Measurements from ENCODE around the gene SLC25A38. TPM values are rescaled to one million over a fixed set of nuclear protein-coding genes. Genes with fewer than 3 reads are reported as not detected.

SLC25A38 gene
- total RNA-seq, 1 donor from 2014 or later: 21.9 TPM

DNA sequence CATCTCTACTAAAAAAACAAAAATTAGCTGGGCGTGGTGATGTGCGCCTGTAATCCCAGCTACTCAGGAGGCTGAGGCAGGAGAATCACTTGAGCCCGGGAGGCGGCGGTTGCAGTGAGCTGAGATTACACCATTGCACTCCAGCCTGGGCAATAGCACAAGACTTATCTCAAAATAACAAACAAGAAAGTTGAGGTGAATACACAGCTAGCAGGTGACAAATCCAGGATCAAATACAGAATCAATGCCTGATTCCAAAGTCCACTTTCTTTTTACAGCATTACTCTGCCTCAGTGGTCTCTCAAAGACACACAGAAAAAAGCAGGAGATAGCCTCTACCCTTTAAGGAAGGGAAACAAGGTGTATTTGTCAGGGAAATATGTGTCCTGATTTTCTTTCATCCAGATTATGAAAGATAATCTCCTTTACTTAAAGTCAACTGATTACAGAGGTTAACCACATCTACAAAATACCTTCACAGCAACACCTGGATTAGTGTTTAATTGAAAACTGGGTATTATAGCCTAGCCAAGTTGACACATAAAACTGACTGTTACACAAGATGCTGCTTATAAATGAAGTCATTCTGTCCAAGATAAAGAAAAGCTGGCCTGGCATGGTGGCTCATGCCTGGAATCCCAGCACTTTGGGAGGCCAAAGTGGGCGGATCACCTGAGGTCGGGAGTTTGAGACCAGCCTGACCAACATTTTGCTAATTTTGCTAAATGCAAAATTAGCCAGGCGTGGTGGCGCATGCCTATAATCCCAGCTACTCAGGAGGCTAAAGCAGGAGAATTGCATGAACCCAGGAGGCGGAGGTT is 4.0 kb upstream of the SLC25A38 start:
- TF ChIP-seq, protein P1, sequence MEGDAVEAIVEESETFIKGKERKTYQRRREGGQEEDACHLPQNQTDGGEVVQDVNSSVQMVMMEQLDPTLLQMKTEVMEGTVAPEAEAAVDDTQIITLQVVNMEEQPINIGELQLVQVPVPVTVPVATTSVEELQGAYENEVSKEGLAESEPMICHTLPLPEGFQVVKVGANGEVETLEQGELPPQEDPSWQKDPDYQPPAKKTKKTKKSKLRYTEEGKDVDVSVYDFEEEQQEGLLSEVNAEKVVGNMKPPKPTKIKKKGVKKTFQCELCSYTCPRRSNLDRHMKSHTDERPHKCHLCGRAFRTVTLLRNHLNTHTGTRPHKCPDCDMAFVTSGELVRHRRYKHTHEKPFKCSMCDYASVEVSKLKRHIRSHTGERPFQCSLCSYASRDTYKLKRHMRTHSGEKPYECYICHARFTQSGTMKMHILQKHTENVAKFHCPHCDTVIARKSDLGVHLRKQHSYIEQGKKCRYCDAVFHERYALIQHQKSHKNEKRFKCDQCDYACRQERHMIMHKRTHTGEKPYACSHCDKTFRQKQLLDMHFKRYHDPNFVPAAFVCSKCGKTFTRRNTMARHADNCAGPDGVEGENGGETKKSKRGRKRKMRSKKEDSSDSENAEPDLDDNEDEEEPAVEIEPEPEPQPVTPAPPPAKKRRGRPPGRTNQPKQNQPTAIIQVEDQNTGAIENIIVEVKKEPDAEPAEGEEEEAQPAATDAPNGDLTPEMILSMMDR (IDR thresholded peaks at IDR 0.05; ENCODE audit: insufficient read depth, low read length, severe bottlenecking): no peak
- FAIRE-seq: no peak
- no peak for DNase-seq (ENCODE audit: low read depth)
- Histone ChIP-seq H3K27me3 (ENCODE audit: control insufficient read depth, insufficient read depth, low read length) (no peaks in the 10 kb centered on the region), H3K36me3 (ENCODE audit: control insufficient read depth, insufficient read depth, low read length) (no peaks in the 10 kb centered on the region), H3K4me3 (ENCODE audit: low read depth, low read length) (no peak overlapping the region)

DNA sequence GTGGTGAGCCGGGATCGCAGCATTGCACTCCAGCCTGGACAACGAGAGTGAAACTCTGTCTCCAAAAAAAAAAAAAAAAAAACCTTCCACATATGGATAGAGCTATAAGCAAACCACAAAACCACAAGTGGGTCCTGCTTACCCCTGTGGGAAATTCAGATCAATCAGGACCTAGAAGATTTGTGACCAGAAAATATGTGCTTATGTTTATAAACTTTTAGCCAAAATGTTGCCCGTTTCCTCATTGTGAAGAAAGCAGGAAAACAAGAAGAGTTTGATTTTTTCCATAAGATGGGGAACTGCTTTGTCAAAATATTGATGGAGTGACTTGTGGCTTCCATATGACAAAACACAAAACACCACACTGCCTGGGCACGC is 3.4 kb upstream of the SLC25A38 start:
- FAIRE-seq (no peak), DNase-seq (ENCODE audit: low read depth) (no peak)
- Histone ChIP-seq H3K36me3 (ENCODE audit: control insufficient read depth, insufficient read depth, low read length) (no peaks in the 10 kb centered on the region), H3K27me3 (ENCODE audit: control insufficient read depth, insufficient read depth, low read length) (no peaks in the 10 kb centered on the region), H3K4me3 (ENCODE audit: low read depth, low read length) (no peak overlapping the region)
- TF ChIP-seq, protein P1 (IDR thresholded peaks at IDR 0.05; ENCODE audit: insufficient read depth, low read length, severe bottlenecking): no peak

DNA sequence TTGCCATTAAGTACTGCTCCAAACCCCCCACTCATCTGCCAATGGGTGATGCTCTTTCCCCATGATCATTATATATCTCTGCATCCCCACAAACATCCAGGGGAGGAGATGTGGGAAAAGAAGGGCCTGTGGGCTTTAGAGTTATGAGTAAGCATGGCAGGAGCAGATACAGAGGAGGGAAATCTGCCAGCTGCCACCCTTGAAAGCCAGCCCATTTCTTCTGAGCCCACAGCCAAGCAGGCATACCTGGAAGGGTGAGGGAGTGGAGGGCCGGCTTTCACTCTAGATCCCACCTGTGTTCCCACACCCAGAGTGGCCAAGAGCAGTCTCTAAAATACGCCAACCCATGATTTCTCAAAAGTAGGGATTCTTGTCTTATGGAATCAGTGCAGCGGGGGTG is 1.7 kb upstream of the SLC25A38 start:
- no peak overlapping the region for H3K4me3 ChIP-seq (ENCODE audit: low read depth, low read length)
- H3K27me3 ChIP-seq (ENCODE audit: control insufficient read depth, insufficient read depth, low read length): no peaks in the 10 kb centered on the region
- DNase-seq (ENCODE audit: low read depth) (no peak), FAIRE-seq (no peak)
- TF ChIP-seq, protein P1 (IDR thresholded peaks at IDR 0.05; ENCODE audit: insufficient read depth, low read length, severe bottlenecking): no peak
- no peaks in the 10 kb centered on the region for H3K36me3 ChIP-seq (ENCODE audit: control insufficient read depth, insufficient read depth, low read length)

DNA sequence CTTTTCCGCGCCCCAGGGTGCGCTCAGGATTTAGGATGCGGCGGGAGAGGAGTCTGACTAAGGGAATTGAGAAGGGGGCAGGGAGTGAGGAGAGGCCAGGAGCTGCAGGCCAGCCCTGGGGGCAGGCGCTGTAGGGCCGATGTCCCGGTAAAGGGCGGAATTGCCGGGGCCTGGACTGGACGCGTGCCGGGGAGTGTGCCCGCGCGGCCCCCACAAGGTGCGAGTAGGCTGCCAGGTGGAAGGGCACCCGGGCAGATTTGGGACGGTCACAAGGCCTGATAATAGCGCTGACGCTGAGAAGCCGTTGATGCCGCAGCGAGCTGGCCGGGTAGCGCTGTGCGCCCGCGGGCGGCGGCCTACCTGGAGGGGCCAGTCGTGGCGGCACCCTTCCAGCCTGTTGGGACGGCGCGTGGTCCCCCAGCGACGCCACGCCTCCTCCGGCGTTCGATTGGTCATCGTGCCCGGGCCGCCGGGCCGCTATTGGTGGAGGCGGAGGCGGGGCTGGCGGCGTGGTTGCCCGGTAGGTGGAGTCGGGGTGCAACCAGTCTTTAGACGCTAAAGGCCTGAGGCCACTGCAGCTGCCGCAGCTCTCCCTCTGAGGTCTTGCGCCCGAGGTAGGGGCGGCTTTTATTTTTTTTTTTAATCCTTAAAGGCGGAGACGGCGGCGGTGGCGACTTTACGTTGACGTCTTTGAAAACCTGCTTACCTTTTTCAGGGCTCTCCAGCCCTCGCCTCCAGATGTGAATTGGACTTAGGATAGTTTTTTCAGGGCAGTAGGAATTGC is 903 bp downstream of the SLC25A38 start:
- no peak for FAIRE-seq
- H3K27me3 ChIP-seq (ENCODE audit: control insufficient read depth, insufficient read depth, low read length): no peaks in the 10 kb centered on the region
- no peaks in the 10 kb centered on the region for H3K36me3 ChIP-seq (ENCODE audit: control insufficient read depth, insufficient read depth, low read length)
- TF ChIP-seq, protein P1 (IDR thresholded peaks at IDR 0.05; ENCODE audit: insufficient read depth, low read length, severe bottlenecking): no peak
- DNase-seq (ENCODE audit: low read depth): peak; percentile 80
- H3K4me3 ChIP-seq (ENCODE audit: low read depth, low read length): peak overlapping the region; percentile 57

DNA sequence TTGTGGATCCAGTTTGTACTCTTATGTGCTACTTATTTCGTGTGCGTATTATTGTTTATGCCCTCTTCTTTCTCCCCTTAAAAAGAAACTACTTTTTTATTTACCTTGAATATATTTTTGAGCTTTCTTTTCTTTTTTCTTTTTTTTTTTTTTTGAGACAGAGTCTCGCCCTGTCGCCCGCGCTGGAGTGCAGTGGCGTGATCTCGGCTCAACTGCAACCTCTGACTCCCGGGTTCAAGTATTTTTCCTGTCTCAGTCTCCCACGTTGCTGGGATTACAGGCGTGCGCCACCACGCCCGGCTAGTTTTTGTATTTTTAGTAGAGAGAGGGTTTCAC is 1.5 kb downstream of the SLC25A38 start:
- TF ChIP-seq, protein P1 (IDR thresholded peaks at IDR 0.05; ENCODE audit: insufficient read depth, low read length, severe bottlenecking): no peak
- peak overlapping the region; percentile 57 for H3K4me3 ChIP-seq (ENCODE audit: low read depth, low read length)
- FAIRE-seq (no peak), DNase-seq (ENCODE audit: low read depth) (no peak)
- H3K27me3 ChIP-seq (ENCODE audit: control insufficient read depth, insufficient read depth, low read length): no peaks in the 10 kb centered on the region
- H3K36me3 ChIP-seq (ENCODE audit: control insufficient read depth, insufficient read depth, low read length): no peaks in the 10 kb centered on the region
